HEK293T (cell line): ENCODE measurements around the gene CPAMD8.

Experiments used
- ARNT ChIP-seq: fragments of 450-650 bp; IDR thresholded peaks from 2 replicates; pipeline ENCODE4 v1.6.1; 2017; ENCODE audit warnings: mild to moderate bottlenecking
- ELF4 ChIP-seq: fragments of 450-650 bp; IDR thresholded peaks from 2 replicates; pipeline ENCODE4 v1.6.1; 2017; ENCODE audit warnings: antibody characterized with exemption
- FOXM1 ChIP-seq: fragments of 450-650 bp; IDR thresholded peaks from 2 replicates; pipeline ENCODE4 v1.6.1; 2017; ENCODE audit warnings: mild to moderate bottlenecking, borderline replicate concordance
- L3MBTL2 ChIP-seq: fragments of 450-650 bp; conservative IDR thresholded peaks from 2 replicates; pipeline ENCODE4 v1.6.1; 2016; ENCODE audit warnings: mild to moderate bottlenecking
- LEF1 ChIP-seq: fragments of 450-650 bp; IDR thresholded peaks from 2 replicates; pipeline ENCODE4 v1.6.1; 2017; ENCODE audit warnings: mild to moderate bottlenecking, borderline replicate concordance
- SP1 ChIP-seq: fragments of 450-650 bp; IDR thresholded peaks from 2 replicates; pipeline ENCODE4 v1.6.1; 2017
- SUZ12 ChIP-seq: fragments of 450-650 bp; IDR thresholded peaks from 2 replicates; pipeline ENCODE4 v1.6.1; 2016; ENCODE audit warnings: mild to moderate bottlenecking

GRCh38 chr19:16927883-16928282 is 98.7 kb downstream of the CPAMD8 start:
- TF ChIP-seq ELF4 (no peak), L3MBTL2 (no peak), ARNT (no peak), LEF1 (no peak), FOXM1 (no peak), SUZ12 (no peak), SP1 (no peak)
